K562 (cell line): Measurements from ENCODE around the gene PLEKHH2. TPM values are rescaled to one million over a fixed set of nuclear protein-coding genes. Genes with fewer than 3 reads are reported as not detected.

Experiments
- ATAC-seq: fragments of 200-7000 bp; cut with Tn5 transposase; 3 replicates; pipeline ENCODE4 v1.9.1; 2020; ENCODE audit warnings: moderate library complexity
- BruUV-seq: library from RNA; stranded (reverse); fragments of 400-500 nt; replicated peaks from 2 replicates; lab custom pipeline; 2021; lab: Mats Ljungman, UMichigan
- CTCF ChIA-PET: fragments of 300-600 bp; formaldehyde crosslinking; extraction: SDS; loops from one replicate; lab custom pipeline; 2021; ENCODE audit warnings: low intra/inter-chr PET ratio; lab: Yijun Ruan, JAX
- POLR2A ChIA-PET: fragments of 300-600, 350-650 bp; sonication (Branson Sonifier 250); formaldehyde crosslinking; extraction: SDS; loops from one replicate; lab custom pipeline; 2021; ENCODE audit warnings: antibody characterized with exemption, inconsistent platforms; lab: Yijun Ruan, JAX
- DNase-seq, 4 experiments: peaks; one replicate each; pipeline versions ENCODE4 v3.0.0 to v3.0.0-alpha.2; 2011 to 2018; ENCODE audit warnings: low spot score in 3 of 4, mixed read lengths in 3 of 4; ENCODE audit errors: extremely low read depth in 1 of 4
- FAIRE-seq: peaks from 2 replicates; lab custom pipeline; 2011; peaks lifted over from hg19 to GRCh38; lab: Jason Lieb, UNC
- H2AFZ ChIP-seq: 2 replicates; pipeline ENCODE4 v1.6.0; 2011; ENCODE audit warnings: low read depth, low read length, control low read depth, inconsistent platforms
- H3K27ac ChIP-seq: fragments of 200-600 bp; 3 replicates; pipeline ENCODE4 v1.8.0; 2011; ENCODE audit warnings: low read depth, mild to moderate bottlenecking, control low read depth, inconsistent platforms, low read length, moderate library complexity, mixed read lengths; ENCODE audit errors: extremely low read depth
- H3K27me3 ChIP-seq, 2 experiments: fragments of 300-600 bp in 1 of 2; 2 replicates in 1 of 2; 3 replicates in 1 of 2; pipeline versions ENCODE4 v1.6.0 to v1.8.0; 2011; ENCODE audit warnings: inconsistent platforms in 2 of 2, low read length in 2 of 2, mild to moderate bottlenecking in 1 of 2, mixed read lengths in 1 of 2, moderate library complexity in 1 of 2; ENCODE audit not compliant: control insufficient read depth in 2 of 2, insufficient read depth in 2 of 2
- H3K36me3 ChIP-seq: fragments of 300-600 bp; 3 replicates; pipeline ENCODE4 v1.8.0; 2011; ENCODE audit warnings: mild to moderate bottlenecking, low read length, inconsistent platforms; ENCODE audit not compliant: control insufficient read depth, insufficient read depth
- H3K4me1 ChIP-seq, 2 experiments: fragments of 200-600 bp in 1 of 2; replicated peaks in 1 of 2; 2 replicates in 1 of 2; 3 replicates in 1 of 2; pipeline versions ENCODE4 v1.5.1 to v1.8.0; 2011; ENCODE audit warnings: inconsistent platforms in 2 of 2, low read length in 2 of 2, mild to moderate bottlenecking in 1 of 2, mixed read lengths in 1 of 2, moderate library complexity in 1 of 2; ENCODE audit not compliant: control insufficient read depth in 2 of 2, insufficient read depth in 2 of 2
- H3K4me2 ChIP-seq: 2 replicates; pipeline ENCODE4 v1.6.1; 2011; ENCODE audit warnings: low read length, control low read depth, inconsistent platforms, mixed read lengths; ENCODE audit not compliant: insufficient read depth
- H3K4me3 ChIP-seq: fragments of 200-600 bp; sonication (generic), shearing (Covaris generic); 2 replicates; pipeline ENCODE4 v1.5.1; 2016; ENCODE audit warnings: control low read depth, inconsistent platforms
- H3K79me2 ChIP-seq: fragments of 200-600 bp; 3 replicates; pipeline ENCODE4 v1.8.0; 2011; ENCODE audit warnings: low read length, inconsistent platforms; ENCODE audit not compliant: control insufficient read depth, insufficient read depth
- H3K9ac ChIP-seq, 2 experiments: 2 replicates each; pipeline versions ENCODE4 v1.6.0 to v1.6.1; 2011; ENCODE audit warnings: low read depth in 2 of 2, low read length in 2 of 2, control low read depth in 1 of 2, inconsistent platforms in 1 of 2, mild to moderate bottlenecking in 1 of 2, mixed read lengths in 1 of 2; ENCODE audit not compliant: insufficient read depth in 1 of 2
- H3K9me1 ChIP-seq: one replicate; pipeline ENCODE4 v1.6.0; 2011; ENCODE audit warnings: inconsistent platforms, mild to moderate bottlenecking, low read length, moderate library complexity; ENCODE audit not compliant: control insufficient read depth, insufficient read depth
- H3K9me3 ChIP-seq: replicated peaks from 2 replicates; pipeline ENCODE4 v1.5.1; 2011; ENCODE audit warnings: low read depth, low read length, inconsistent platforms; ENCODE audit not compliant: control insufficient read depth, insufficient read depth
- H4K20me1 ChIP-seq: replicated peaks from 2 replicates; pipeline ENCODE4 v1.6.1; 2011; ENCODE audit warnings: low read length, inconsistent platforms, mixed read lengths; ENCODE audit not compliant: control insufficient read depth, insufficient read depth
- FOXK1 ChIP-seq: sonication (generic); formaldehyde crosslinking; IDR thresholded peaks from 2 replicates; pipeline ENCODE4 v1.8.0; 2022; ENCODE audit warnings: missing genetic modification reagents, mild to moderate bottlenecking, borderline replicate concordance
- SOX6 ChIP-seq: fragments of 450-650 bp; IDR thresholded peaks from 2 replicates; pipeline ENCODE4 v1.6.1; 2014; ENCODE audit warnings: mild to moderate bottlenecking
- SPI1 ChIP-seq: IDR thresholded peaks from 2 replicates; pipeline ENCODE4 v1.6.1; 2011; ENCODE audit warnings: low read depth, low read length, control low read depth, borderline replicate concordance
- TEAD4 ChIP-seq, 2 experiments: sonication (generic) in 1 of 2; formaldehyde crosslinking in 1 of 2; IDR thresholded peaks; 2 replicates each; pipeline versions ENCODE4 v1.6.1 to v1.8.0; 2012 to 2022; ENCODE audit warnings: borderline replicate concordance in 1 of 2, inconsistent platforms in 1 of 2, low read length in 1 of 2, mild to moderate bottlenecking in 1 of 2, missing genetic modification reagents in 1 of 2
- ZKSCAN8 ChIP-seq: fragments of 200-800 bp; sonication (Bioruptor generic); IDR thresholded peaks from 2 replicates; pipeline ENCODE4 v1.6.1; 2016; ENCODE audit warnings: missing genetic modification characterization, missing compliant biosample characterization
- ZNF143 ChIP-seq: sonication (generic); formaldehyde crosslinking; IDR thresholded peaks from 2 replicates; pipeline ENCODE4 v1.9.0; 2022; ENCODE audit warnings: mild to moderate bottlenecking, missing genetic modification reagents
- ZNF282 ChIP-seq: sonication (generic); formaldehyde crosslinking; IDR thresholded peaks from 2 replicates; pipeline ENCODE4 v1.8.1; 2023; ENCODE audit warnings: missing genetic modification reagents
- WGBS: fragments of 100-300 bp; shearing (Covaris generic); methylation state at CpG from one replicate; pipeline ENCODE4 v1.1.6; 2016; ENCODE audit warnings: low coverage, mixed read lengths; ENCODE audit not compliant: insufficient coverage; ENCODE audit errors: missing lambda C conversion rate; 5-methylcytosine and 5-hydroxymethylcytosine counted together
- in situ Hi-C: fragments of 300-500 bp; cut with MboI; formaldehyde crosslinking; loops from 4 replicates; pipeline ENCODE4 v1.15.0; 2018; ENCODE audit warnings: inconsistent platforms, mixed read lengths
- intact Hi-C: fragments of 100-400 bp; cut with micrococcal nuclease; formaldehyde crosslinking; loops from 2 replicates; pipeline ENCODE4 v1.14.2; 2022
- polyA plus RNA-seq, 8 experiments: library from polyadenylated mRNA; depleted of rRNA in 4 of 8; stranded (reverse) in 5 of 8; unstranded in 3 of 8; fragments of >200 nt; fragmentation: Nextera tagmentation in 2 of 8; fragmentation: Illumina TruSeq in 1 of 8; extraction: Ambion mirVana in 2 of 8; extraction: Trizol in 1 of 8; gene quantifications; 2 replicates each; pipeline versions ENCODE4 v1.2.1 to v1.2.3, GENCODE V29; 2011 to 2014; ENCODE audit warnings: inconsistent platforms in 1 of 8, missing spikeins in 1 of 8
- total RNA-seq, 7 experiments: library from RNA; depleted of rRNA in 6 of 7; stranded (reverse); fragments of >200 nt in 6 of 7; fragmentation: Illumina TruSeq in 2 of 7; extraction: Trizol in 2 of 7; gene quantifications; 2 replicates each; pipeline versions ENCODE4 v1.2.1 to v1.2.3, GENCODE V29; 2011 to 2021; ENCODE audit warnings: low replicate concordance in 1 of 7
- TF ChIP-seq, protein P1 (sequence below), 2 experiments: fragments of 450-650 bp; IDR thresholded peaks; 2 replicates each; pipeline ENCODE4 v1.6.1; 2016; ENCODE audit warnings: mild to moderate bottlenecking in 2 of 2, borderline replicate concordance in 1 of 2, low read depth in 1 of 2, moderate library complexity in 1 of 2

PLEKHH2 gene
- total and polyA plus RNA-seq, 9 of the 15 experiments (the other 6 are each of a cell fraction or from before 2014, with no cell fraction given) = 0.77 to 13.5 (median 2.7) TPM

- H3K9me1 ChIP-seq = no peaks in the 10 kb centered on the region
- ATAC-seq = no peak
- FAIRE-seq = no peak
- BruUV-seq = no TSS peak
- peaks cover 0 to 3% of the 10 kb centered on the region in 2 experiments; a peak in 1 of 5 replicates for H3K4me1 ChIP-seq
- H3K9ac ChIP-seq = no peak overlapping the region
- TF ChIP-seq FOXK1 (CRISPR knock-in tag) (no peak), TEAD4 (IDR thresholded peaks at IDR 0.05; ENCODE audit: low read length) (no peak), TEAD4 (CRISPR knock-in tag; IDR thresholded peaks at IDR 0.05; ENCODE audit: borderline replicate concordance) (no peak)
- ChIA-PET POLR2A (interaction anchor here (0.6 to 0.8 kb wide), 4 partner anchors 12 to 468 kb away, joined by 3 read pairs; no protein-coding TSS in a partner anchor), CTCF (no interaction called here)
- intact Hi-C loops (no loop called here), in situ Hi-C loops (no loop called here)
- H3K79me2 ChIP-seq = no peaks in the 10 kb centered on the region
- no peak overlapping the region for H3K4me2 ChIP-seq
- no peak overlapping the region for H2AFZ ChIP-seq
- H4K20me1 ChIP-seq = no peaks in the 10 kb centered on the region
- H3K27me3 ChIP-seq = no peaks in the 10 kb centered on the region
- H3K27ac ChIP-seq = no peak overlapping the region
- H3K4me3 ChIP-seq = no peak overlapping the region
- no peaks in the 10 kb centered on the region for H3K36me3 ChIP-seq
- DNase-seq = no peak
- H3K9me3 ChIP-seq = no peaks in the 10 kb centered on the region
Observed at GRCh38 chr2:43752302-43752701, 115.2 kb downstream of the PLEKHH2 start.

GRCh38 chr2:43754180-43754579 is 117.1 kb downstream of the PLEKHH2 start:
- Histone ChIP-seq H3K27me3 (no peaks in the 10 kb centered on the region), H3K4me2 (no peak overlapping the region), H3K36me3 (no peaks in the 10 kb centered on the region), H3K27ac (no peak overlapping the region), H3K9me3 (no peaks in the 10 kb centered on the region), H3K4me1 (peaks cover 0 to 3% of the 10 kb centered on the region in 2 experiments; a peak in 1 of 5 replicates), H2AFZ (no peak overlapping the region), H3K9me1 (no peaks in the 10 kb centered on the region), H3K79me2 (no peaks in the 10 kb centered on the region), H4K20me1 (no peaks in the 10 kb centered on the region), H3K4me3 (no peak overlapping the region), H3K9ac (no peak overlapping the region)
- no peak for FAIRE-seq
- no peak for DNase-seq
- in situ Hi-C loops = no loop called here
- intact Hi-C loops = no loop called here
- ChIA-PET CTCF (no interaction called here), POLR2A (no interaction called here)
- 67% methylated on average over 7 of the region's 7 CpGs for WGBS
- no peak for ATAC-seq
- BruUV-seq = no TSS peak
- TF ChIP-seq ZKSCAN8 = no peak
- no peak for TF ChIP-seq SOX6
- no peak for TF ChIP-seq SPI1
- TF ChIP-seq ZNF143 (CRISPR knock-in tag) = no peak
- no peak for TF ChIP-seq ZNF282 (CRISPR knock-in tag)
- TF ChIP-seq, protein P1, sequence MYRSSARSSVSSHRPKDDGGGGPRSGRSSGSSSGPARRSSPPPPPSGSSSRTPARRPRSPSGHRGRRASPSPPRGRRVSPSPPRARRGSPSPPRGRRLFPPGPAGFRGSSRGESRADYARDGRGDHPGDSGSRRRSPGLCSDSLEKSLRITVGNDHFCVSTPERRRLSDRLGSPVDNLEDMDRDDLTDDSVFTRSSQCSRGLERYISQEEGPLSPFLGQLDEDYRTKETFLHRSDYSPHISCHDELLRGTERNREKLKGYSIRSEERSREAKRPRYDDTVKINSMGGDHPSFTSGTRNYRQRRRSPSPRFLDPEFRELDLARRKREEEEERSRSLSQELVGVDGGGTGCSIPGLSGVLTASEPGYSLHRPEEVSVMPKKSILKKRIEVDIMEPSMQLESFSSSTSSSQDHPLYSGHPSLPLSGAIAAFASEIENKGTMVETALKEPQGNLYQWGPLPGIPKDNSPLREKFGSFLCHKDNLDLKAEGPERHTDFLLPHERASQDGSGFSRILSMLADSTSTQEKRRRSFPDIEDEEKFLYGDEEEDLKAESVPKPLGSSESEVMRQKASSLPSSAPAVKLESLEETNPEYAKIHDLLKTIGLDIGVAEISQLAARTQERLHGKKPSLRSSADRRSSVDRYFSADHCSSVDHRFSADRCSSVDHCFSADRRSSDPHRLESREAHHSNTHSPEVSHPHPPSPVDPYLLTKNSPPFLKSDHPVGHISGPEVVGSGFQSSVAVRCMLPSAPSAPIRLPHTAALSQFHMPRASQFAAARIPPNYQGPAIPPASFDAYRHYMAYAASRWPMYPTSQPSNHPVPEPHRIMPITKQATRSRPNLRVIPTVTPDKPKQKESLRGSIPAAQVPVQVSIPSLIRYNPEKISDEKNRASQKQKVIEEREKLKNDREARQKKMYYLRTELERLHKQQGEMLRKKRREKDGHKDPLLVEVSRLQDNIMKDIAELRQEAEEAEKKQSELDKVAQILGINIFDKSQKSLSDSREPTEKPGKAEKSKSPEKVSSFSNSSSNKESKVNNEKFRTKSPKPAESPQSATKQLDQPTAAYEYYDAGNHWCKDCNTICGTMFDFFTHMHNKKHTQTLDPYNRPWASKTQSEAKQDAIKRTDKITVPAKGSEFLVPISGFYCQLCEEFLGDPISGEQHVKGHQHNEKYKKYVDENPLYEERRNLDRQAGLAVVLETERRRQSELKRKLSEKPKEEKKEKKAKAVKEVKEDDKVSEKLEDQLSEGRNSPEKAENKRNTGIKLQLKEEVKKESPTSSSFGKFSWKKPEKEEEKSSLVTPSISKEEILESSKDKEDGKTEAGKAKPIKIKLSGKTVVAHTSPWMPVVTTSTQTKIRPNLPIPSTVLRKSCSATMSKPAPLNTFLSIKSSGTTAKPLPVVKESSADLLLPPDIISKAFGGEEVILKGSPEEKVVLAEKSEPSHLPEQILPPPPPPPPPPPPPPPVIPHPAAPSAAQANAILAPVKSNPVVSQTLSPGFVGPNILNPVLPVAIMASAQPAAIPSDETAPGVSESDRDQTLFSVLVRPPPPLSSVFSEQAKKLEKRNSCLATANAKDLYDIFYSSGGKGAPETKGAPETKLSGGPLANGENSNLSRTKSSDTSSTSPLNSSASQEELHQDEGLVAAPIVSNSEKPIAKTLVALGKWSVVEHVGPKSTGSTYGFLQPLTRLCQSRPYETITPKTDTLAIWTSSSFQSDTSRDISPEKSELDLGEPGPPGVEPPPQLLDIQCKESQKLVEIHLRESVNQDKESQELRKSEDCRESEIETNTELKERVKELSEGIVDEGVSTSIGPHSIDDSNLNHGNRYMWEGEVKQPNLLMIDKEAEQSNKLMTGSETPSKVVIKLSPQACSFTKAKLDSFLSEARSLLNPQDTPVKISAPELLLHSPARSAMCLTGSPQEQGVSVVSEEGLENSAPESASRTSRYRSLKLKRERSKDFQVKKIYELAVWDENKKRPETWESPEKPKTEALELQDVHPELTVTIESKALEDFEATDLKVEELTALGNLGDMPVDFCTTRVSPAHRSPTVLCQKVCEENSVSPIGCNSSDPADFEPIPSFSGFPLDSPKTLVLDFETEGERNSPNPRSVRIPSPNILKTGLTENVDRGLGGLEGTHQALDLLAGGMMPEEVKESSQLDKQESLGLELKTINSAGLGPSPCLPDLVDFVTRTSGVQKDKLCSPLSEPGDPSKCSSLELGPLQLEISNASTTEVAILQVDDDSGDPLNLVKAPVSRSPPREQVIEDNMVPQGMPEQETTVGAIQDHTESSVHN (IDR thresholded peaks at IDR 0.05; ENCODE audit: borderline replicate concordance in 1 of 2, low read depth in 1 of 2) = no peak
